HG02588 (cell line): ENCODE data around the gene CIB1.
"Not testable (repeated sequence)": the region's sequence is repeated elsewhere in the genome, so short reads cannot be mapped to it uniquely, and the experiment has no call there.

Experiments
- ATAC-seq: cut with Tn5 transposase; IDR thresholded peaks from one replicate; pipeline ENCODE4 v1.9.1; 2021; ENCODE audit warnings: mild to moderate bottlenecking, moderate library complexity; ENCODE audit not compliant: unreplicated experiment

CIB1 gene

GRCh38 chr15:90201130-90201943 lies 32.4 kb downstream of the CIB1 start, which contains the start of gene SEMA4B:
Gene SEMA4B (plus strand): TSS chr15:90201330. CDS start chr15:90201579, 249 bp downstream.
- ATAC-seq, result peak; percentile 75

- ATAC-seq, result peak; percentile 5
Measured at GRCh38 chr15:90200534-90201129, 33.1 kb downstream of the CIB1 start.

GRCh38 chr15:90194655-90195054 lies 39.1 kb downstream of the CIB1 start:
- no peak for ATAC-seq

- no peak for ATAC-seq
Measured at GRCh38 chr15:90192961-90193786, 40.6 kb downstream of the CIB1 start.

GRCh38 chr15:90191794-90192509 lies 41.8 kb downstream of the CIB1 start:
- ATAC-seq, result peak; percentile 53

- ATAC-seq, result peak; percentile 19
Measured at GRCh38 chr15:90191344-90191687, 42.4 kb downstream of the CIB1 start.

GRCh38 chr15:90190606-90191343 lies 43.0 kb downstream of the CIB1 start:
- peak; percentile 61 for ATAC-seq

- ATAC-seq, result no peak
Measured at GRCh38 chr15:90189781-90190467, 43.8 kb downstream of the CIB1 start.

GRCh38 chr15:90188914-90189748 lies 44.6 kb downstream of the CIB1 start:
- no peak for ATAC-seq

GRCh38 chr15:90188065-90188464 lies 45.7 kb downstream of the CIB1 start:
- not testable (repeated sequence) for ATAC-seq

GRCh38 chr15:90187257-90187868 lies 46.4 kb downstream of the CIB1 start:
- no peak for ATAC-seq

GRCh38 chr15:90184786-90185704 lies 48.7 kb downstream of the CIB1 start:
- peak; percentile 69 for ATAC-seq

GRCh38 chr15:90184119-90184785 lies 49.5 kb downstream of the CIB1 start:
- ATAC-seq, result peak; percentile 56

- no peak for ATAC-seq
Measured at GRCh38 chr15:90181776-90182175, 52.0 kb downstream of the CIB1 start.
